Upper lobe of left lung (tissue), 6 donors: ENCODE measurements around the gene OR2M3. TPM values are rescaled to one million over a fixed set of nuclear protein-coding genes. Genes with fewer than 3 reads are reported as not detected.

Source experiments
- ATAC-seq, 2 donors: fragments of 200-7000 bp; cut with Tn5 transposase; one replicate each; pipeline ENCODE4 v1.9.1; 2022; ENCODE audit warnings: mild to moderate bottlenecking in 2 of 2, moderate library complexity in 2 of 2; ENCODE audit not compliant: low FRiP score in 2 of 2
- DNase-seq, 2 donors: peaks; one replicate each; pipeline ENCODE4 v3.0.0-alpha.2; 2019 to 2020
- H3K27ac ChIP-seq, 4 donors: fragments of 200-600 bp; sonication (generic); one replicate each; pipeline ENCODE4 v1.5.1; 2016 to 2019
- H3K27me3 ChIP-seq, 4 donors: fragments of 200-600 bp; sonication (generic); one replicate each; pipeline ENCODE4 v1.5.1; 2017 to 2019
- H3K36me3 ChIP-seq, 4 donors: fragments of 200-600 bp; sonication (generic); one replicate each; pipeline ENCODE4 v1.5.1; 2016 to 2019
- H3K4me1 ChIP-seq, 4 donors: fragments of 200-600 bp; sonication (generic); one replicate each; pipeline ENCODE4 v1.5.1; 2018 to 2019
- H3K4me3 ChIP-seq, 4 donors: fragments of 200-600 bp; sonication (generic); one replicate each; pipeline ENCODE4 v1.5.1; 2017 to 2019; ENCODE audit warnings: mild to moderate bottlenecking in 2 of 4, moderate library complexity in 1 of 4
- H3K9me3 ChIP-seq, 4 donors: fragments of 200-600 bp; sonication (generic); one replicate each; pipeline ENCODE4 v1.5.1; 2018 to 2019
- EP300 ChIP-seq, 4 donors: sonication (generic); formaldehyde crosslinking; IDR thresholded peaks; one replicate each; pipeline ENCODE4 v1.5.1; 2017; ENCODE audit warnings: antibody characterized with exemption in 4 of 4, control low read depth in 2 of 4
- POLR2A ChIP-seq, 4 donors: fragments of 450-650 bp; IDR thresholded peaks; one replicate each; pipeline ENCODE4 v1.5.1; 2016 to 2017; ENCODE audit warnings: antibody characterized with exemption in 4 of 4, mild to moderate bottlenecking in 2 of 4
- POLR2AphosphoS5 ChIP-seq, 2 donors: sonication (generic); formaldehyde crosslinking; IDR thresholded peaks; one replicate each; pipeline ENCODE4 v1.5.1; 2017; ENCODE audit warnings: antibody characterized with exemption in 2 of 2
- WGBS, 2 donors: methylation state at CpG; one replicate each; pipeline ENCODE4 v1.1.5; 2017 to 2018; 5-methylcytosine and 5-hydroxymethylcytosine counted together
- total RNA-seq, 6 donors: library from RNA; depleted of rRNA in 4 of 6; stranded (reverse); fragments of >200 nt in 4 of 6; gene quantifications; one replicate each; pipeline versions ENCODE4 v1.1.0 to v1.2.1, GENCODE V29; 2016 to 2021
- TF ChIP-seq, protein P1 (sequence below), 6 experiments: fragments of 450-650 bp in 4 of 6; fragments of 200-600 bp in 2 of 6; sonication (generic) in 2 of 6; IDR thresholded peaks; one replicate each; pipeline ENCODE4 v1.5.1; 2016 to 2019; ENCODE audit warnings: antibody characterized with exemption in 6 of 6
- donor health status: DM: no; HTN: no; CAD: no; lungs with moderate emphysema.
- donor health status: DM: no; HTN: yes; CAD: no; lungs with severe emphysema.

OR2M3 gene
- total RNA-seq, 6 donors from 2014 or later = not detected

DNA sequence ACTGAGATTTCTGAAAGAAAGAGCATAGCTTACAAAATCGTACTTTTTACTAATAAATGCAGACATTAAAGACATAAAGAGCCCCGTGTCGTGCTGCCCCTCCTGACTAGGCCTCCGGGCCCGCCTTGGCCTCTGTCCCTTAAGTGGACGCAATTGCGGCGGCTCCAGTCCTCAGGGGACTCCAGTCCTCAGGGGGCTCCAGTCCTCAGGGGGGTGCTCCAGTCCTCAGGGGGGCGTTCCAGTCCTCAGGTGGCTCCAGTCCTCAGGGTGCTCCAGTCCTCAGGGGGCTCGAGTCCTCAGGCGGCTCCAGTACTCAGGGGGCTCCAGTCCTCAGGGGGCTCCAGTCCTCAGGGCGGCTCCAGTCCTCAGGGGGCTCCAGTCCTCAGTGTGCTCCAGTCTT, 33.0 kb upstream of the OR2M3 start:
- DNase-seq = peak in 1 of 2 donors; percentile 34
- Histone ChIP-seq H3K36me3 (no peaks in the 10 kb centered on the region), H3K27ac (no peak overlapping the region), H3K27me3 (no peaks in the 10 kb centered on the region), H3K9me3 (peaks cover 0 to 4% (median 0%) of the 10 kb centered on the region in 4 donors), H3K4me3 (no peak overlapping the region), H3K4me1 (no peaks in the 10 kb centered on the region)
- TF ChIP-seq POLR2AphosphoS5 (IDR thresholded peaks at IDR 0.05) (no peak), EP300 (IDR thresholded peaks at IDR 0.05) (no peak), POLR2A (IDR thresholded peaks at IDR 0.05) (no peak)
- TF ChIP-seq, protein P1, sequence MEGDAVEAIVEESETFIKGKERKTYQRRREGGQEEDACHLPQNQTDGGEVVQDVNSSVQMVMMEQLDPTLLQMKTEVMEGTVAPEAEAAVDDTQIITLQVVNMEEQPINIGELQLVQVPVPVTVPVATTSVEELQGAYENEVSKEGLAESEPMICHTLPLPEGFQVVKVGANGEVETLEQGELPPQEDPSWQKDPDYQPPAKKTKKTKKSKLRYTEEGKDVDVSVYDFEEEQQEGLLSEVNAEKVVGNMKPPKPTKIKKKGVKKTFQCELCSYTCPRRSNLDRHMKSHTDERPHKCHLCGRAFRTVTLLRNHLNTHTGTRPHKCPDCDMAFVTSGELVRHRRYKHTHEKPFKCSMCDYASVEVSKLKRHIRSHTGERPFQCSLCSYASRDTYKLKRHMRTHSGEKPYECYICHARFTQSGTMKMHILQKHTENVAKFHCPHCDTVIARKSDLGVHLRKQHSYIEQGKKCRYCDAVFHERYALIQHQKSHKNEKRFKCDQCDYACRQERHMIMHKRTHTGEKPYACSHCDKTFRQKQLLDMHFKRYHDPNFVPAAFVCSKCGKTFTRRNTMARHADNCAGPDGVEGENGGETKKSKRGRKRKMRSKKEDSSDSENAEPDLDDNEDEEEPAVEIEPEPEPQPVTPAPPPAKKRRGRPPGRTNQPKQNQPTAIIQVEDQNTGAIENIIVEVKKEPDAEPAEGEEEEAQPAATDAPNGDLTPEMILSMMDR (IDR thresholded peaks at IDR 0.05) = no peak
- WGBS, 2 donors = 87 to 88% methylated on average over 8 to 9 of the region's 12 CpGs
- ATAC-seq = no peak

- Histone ChIP-seq H3K4me3 (no peak overlapping the region), H3K27ac (no peak overlapping the region), H3K27me3 (no peaks in the 10 kb centered on the region), H3K4me1 (no peaks in the 10 kb centered on the region), H3K9me3 (peaks cover 0 to 4% (median 0%) of the 10 kb centered on the region in 4 donors), H3K36me3 (no peaks in the 10 kb centered on the region)
- no peak for ATAC-seq
- peak in 1 of 2 donors; percentile 36 for DNase-seq
- TF ChIP-seq EP300 (IDR thresholded peaks at IDR 0.05) = no peak
- TF ChIP-seq, protein P1 (IDR thresholded peaks at IDR 0.05) = no peak
- TF ChIP-seq POLR2AphosphoS5 (IDR thresholded peaks at IDR 0.05) = no peak
- no peak for TF ChIP-seq POLR2A (IDR thresholded peaks at IDR 0.05)
- WGBS, 2 donors = 94 to 95% methylated on average over 13 of the region's 14 CpGs
Observed at GRCh38 chr1:248165186-248165585, 31.9 kb upstream of the OR2M3 start.

GRCh38 chr1:248174521-248174920, 22.5 kb upstream of the OR2M3 start, which contains the start of gene OR2M2:
Gene OR2M2, plus strand, starts transcription at chr1:248174821. Its CDS starts 5,165 bp downstream, at chr1:248179986.
- no peaks in the 10 kb centered on the region for H3K9me3 ChIP-seq
- no peaks in the 10 kb centered on the region for H3K36me3 ChIP-seq
- ATAC-seq = no peak
- no peak for DNase-seq
- H3K27me3 ChIP-seq = no peaks in the 10 kb centered on the region
- no peak within 1 kb of the TSS for H3K27ac ChIP-seq
- no peak within 1 kb of the TSS for H3K4me3 ChIP-seq
- TF ChIP-seq, protein P1 (IDR thresholded peaks at IDR 0.05) = no peak
- TF ChIP-seq POLR2AphosphoS5 (IDR thresholded peaks at IDR 0.05) (no peak), EP300 (IDR thresholded peaks at IDR 0.05) (no peak), POLR2A (IDR thresholded peaks at IDR 0.05) (no peak)
- no peaks in the 10 kb centered on the region for H3K4me1 ChIP-seq

- no peak overlapping the region for H3K4me3 ChIP-seq
- 64 to 74% methylated on average over 7 of the region's 7 CpGs for WGBS, 2 donors
Observed at GRCh38 chr1:248183996-248184395, 13.1 kb upstream of the OR2M3 start.

DNA sequence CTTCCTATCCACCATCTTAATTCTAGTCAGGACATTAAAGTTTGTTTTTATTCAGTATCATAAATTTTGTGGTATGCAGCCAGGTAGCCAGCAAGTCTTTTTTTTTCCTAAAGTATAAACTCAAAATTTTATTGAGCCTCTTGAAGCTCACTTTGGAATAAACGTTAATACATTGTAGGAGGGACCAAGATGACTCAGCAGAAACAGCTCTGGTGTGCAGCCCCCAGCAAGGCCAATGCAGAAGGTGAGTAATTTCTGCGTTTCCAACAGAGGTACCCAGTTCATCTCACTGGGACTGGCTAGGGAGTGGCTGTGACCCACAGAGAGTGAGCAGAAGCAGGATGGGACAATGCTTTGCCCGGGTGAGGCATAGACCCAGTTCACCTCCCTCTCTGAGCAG, 9.7 kb upstream of the OR2M3 start:
- ATAC-seq (no peak), DNase-seq (no peak)
- H3K36me3 ChIP-seq = no peaks in the 10 kb centered on the region
- H3K4me3 ChIP-seq = no peak overlapping the region
- WGBS, 2 donors = 66 to 72% methylated on average over 2 to 3 of the region's 3 CpGs
- H3K4me1 ChIP-seq = no peaks in the 10 kb centered on the region
- H3K27me3 ChIP-seq = no peaks in the 10 kb centered on the region
- H3K27ac ChIP-seq = no peak overlapping the region
- TF ChIP-seq EP300 (IDR thresholded peaks at IDR 0.05) (no peak), POLR2A (IDR thresholded peaks at IDR 0.05) (no peak), POLR2AphosphoS5 (IDR thresholded peaks at IDR 0.05) (no peak)
- TF ChIP-seq, protein P1 (IDR thresholded peaks at IDR 0.05) = no peak
- H3K9me3 ChIP-seq = no peaks in the 10 kb centered on the region

More at GRCh38 chr1:248183996-248184395, 13.1 kb upstream of the OR2M3 start:
- Histone ChIP-seq H3K9me3 (no peaks in the 10 kb centered on the region), H3K27ac (no peak overlapping the region), H3K27me3 (no peaks in the 10 kb centered on the region), H3K4me1 (no peaks in the 10 kb centered on the region), H3K36me3 (no peaks in the 10 kb centered on the region)
- DNase-seq (no peak), ATAC-seq (no peak)
- TF ChIP-seq POLR2AphosphoS5 (IDR thresholded peaks at IDR 0.05) (no peak), EP300 (IDR thresholded peaks at IDR 0.05) (no peak), POLR2A (IDR thresholded peaks at IDR 0.05) (no peak)
- TF ChIP-seq, protein P1 (IDR thresholded peaks at IDR 0.05) = no peak
